ENCODE results near the gene ESPN. TPM values are rescaled to one million over a fixed set of nuclear protein-coding genes. Genes with fewer than 3 reads are reported as not detected.

ESPN gene
- total and polyA plus RNA-seq, 10 of the 15 experiments (the other 5 are each of a cell fraction or from before 2014, with no cell fraction given), result 0.18 to 0.71 (median 0.59) TPM; not detected in 7

GRCh38 chr1:6441586-6441985 is 17.0 kb downstream of the ESPN start (continued):
- TF ChIP-seq ZBTB40 (IDR thresholded peaks at IDR 0.05; ENCODE audit: borderline replicate concordance) (no peak), ZBTB11 (CRISPR knock-in tag; IDR thresholded peaks at IDR 0.05) (no peak), SMC3 (IDR thresholded peaks at IDR 0.05; ENCODE audit: borderline replicate concordance, low read length) (no peak), TCF7 (IDR thresholded peaks at IDR 0.05; ENCODE audit: borderline replicate concordance) (no peak), CTCF (IDR thresholded peaks at IDR 0.05 in 2 of 3, conservative IDR thresholded peaks at IDR 0.05 in 1 of 3; ENCODE audit: control insufficient read depth in 2 of 3, extremely low read depth in 1 of 3, insufficient read depth in 1 of 3, low read depth in 3 of 3, low read length in 3 of 3) (no peak)

All from GM12878 (cell line).